Spleen (tissue), 7 donors: Measurements from ENCODE around the gene ABI1.

Source experiments
- POLR2A ChIP-seq, 3 donors: fragments of 450-650 bp; IDR thresholded peaks; one replicate each; pipeline ENCODE4 v1.5.1; 2017; ENCODE audit warnings: antibody characterized with exemption in 3 of 3, mild to moderate bottlenecking in 1 of 3
- POLR2AphosphoS5 ChIP-seq, 3 donors: sonication (generic); formaldehyde crosslinking; IDR thresholded peaks; one replicate each; pipeline ENCODE4 v1.5.1; 2017; ENCODE audit warnings: antibody characterized with exemption in 3 of 3
- TF ChIP-seq, protein P1 (sequence below), 11 experiments: fragments of 200-600 bp in 7 of 11; fragments of 450-650 bp in 4 of 11; sonication (generic) in 4 of 11; IDR thresholded peaks in 8 of 11; conservative IDR thresholded peaks in 3 of 11; 1 replicate in 7 of 11; 2 replicates in 4 of 11; pipeline versions ENCODE4 v1.4.0 to v1.8.0; 2016 to 2021; ENCODE audit warnings: antibody characterized with exemption in 11 of 11, inconsistent platforms in 4 of 11, mild to moderate bottlenecking in 1 of 11
- donor health status: DM: no; HTN: no; CAD: no; lungs with moderate emphysema.
- donor health status: DM: no; HTN: no; CAD: no.
- donor health status: DM: no; HTN: no; CAD: no.

- TF ChIP-seq, protein P1, sequence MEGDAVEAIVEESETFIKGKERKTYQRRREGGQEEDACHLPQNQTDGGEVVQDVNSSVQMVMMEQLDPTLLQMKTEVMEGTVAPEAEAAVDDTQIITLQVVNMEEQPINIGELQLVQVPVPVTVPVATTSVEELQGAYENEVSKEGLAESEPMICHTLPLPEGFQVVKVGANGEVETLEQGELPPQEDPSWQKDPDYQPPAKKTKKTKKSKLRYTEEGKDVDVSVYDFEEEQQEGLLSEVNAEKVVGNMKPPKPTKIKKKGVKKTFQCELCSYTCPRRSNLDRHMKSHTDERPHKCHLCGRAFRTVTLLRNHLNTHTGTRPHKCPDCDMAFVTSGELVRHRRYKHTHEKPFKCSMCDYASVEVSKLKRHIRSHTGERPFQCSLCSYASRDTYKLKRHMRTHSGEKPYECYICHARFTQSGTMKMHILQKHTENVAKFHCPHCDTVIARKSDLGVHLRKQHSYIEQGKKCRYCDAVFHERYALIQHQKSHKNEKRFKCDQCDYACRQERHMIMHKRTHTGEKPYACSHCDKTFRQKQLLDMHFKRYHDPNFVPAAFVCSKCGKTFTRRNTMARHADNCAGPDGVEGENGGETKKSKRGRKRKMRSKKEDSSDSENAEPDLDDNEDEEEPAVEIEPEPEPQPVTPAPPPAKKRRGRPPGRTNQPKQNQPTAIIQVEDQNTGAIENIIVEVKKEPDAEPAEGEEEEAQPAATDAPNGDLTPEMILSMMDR (IDR thresholded peaks at IDR 0.05 in 8 of 11, conservative IDR thresholded peaks at IDR 0.05 in 3 of 11): no peak
- TF ChIP-seq POLR2A (IDR thresholded peaks at IDR 0.05) (no peak), POLR2AphosphoS5 (IDR thresholded peaks at IDR 0.05) (no peak)
Measured at GRCh38 chr10:26746061-26746460, 114.7 kb downstream of the ABI1 start.
